Measurements from ENCODE around the gene NR2F1-AS1. TPM values are rescaled to one million over a fixed set of nuclear protein-coding genes. Genes with fewer than 3 reads are reported as not detected.

NR2F1-AS1 gene
- total RNA-seq, 1 donor from 2014 or later, result not detected

GRCh38 chr5:93603078-93603792 lies 22.2 kb upstream of the NR2F1-AS1 start:
- Mint-ChIP-seq H3K9me3 (peaks cover 4% of the 10 kb centered on the region), H3K4me1 (peaks cover 11% of the 10 kb centered on the region), H3K27me3 (peaks cover 41% of the 10 kb centered on the region), H3K27ac (no peak overlapping the region), H3K4me3 (no peak overlapping the region), H3K36me3 (ENCODE audit: low read depth) (no peaks in the 10 kb centered on the region)
- CTCF ChIA-PET, result no interaction called here
- intact Hi-C loops (cut with micrococcal nuclease), result loop anchor here (2.0 kb wide), 1 partner anchor 22 kb away; the partner anchor contains the start of gene NR2F1-AS1
- no peak for TF ChIP-seq CTCF (IDR thresholded peaks at IDR 0.05)
- DNase-seq (no peak), ATAC-seq (ENCODE audit: low read depth) (no peak)
- POLR2A ChIA-PET, result no interaction called here

GRCh38 chr5:93602241-93603077 lies 21.4 kb upstream of the NR2F1-AS1 start:
- no peak for DNase-seq
- ChIA-PET CTCF (no interaction called here), POLR2A (no interaction called here)
- ATAC-seq (ENCODE audit: low read depth), result no peak
- intact Hi-C loops (cut with micrococcal nuclease), result loop anchor here (2.0 kb wide), 1 partner anchor 22 kb away; the partner anchor contains the start of gene NR2F1-AS1
- H3K4me3 Mint-ChIP-seq, result no peak overlapping the region
- H3K27me3 Mint-ChIP-seq, result peaks cover 34% of the 10 kb centered on the region
- no peaks in the 10 kb centered on the region for H3K36me3 Mint-ChIP-seq (ENCODE audit: low read depth)
- TF ChIP-seq CTCF (IDR thresholded peaks at IDR 0.05), result no peak
- H3K9me3 Mint-ChIP-seq, result peaks cover 4% of the 10 kb centered on the region
- no peak overlapping the region for H3K27ac Mint-ChIP-seq
- peaks cover 3% of the 10 kb centered on the region for H3K4me1 Mint-ChIP-seq

- ATAC-seq (ENCODE audit: low read depth) (no peak), DNase-seq (no peak)
- ChIA-PET CTCF (no interaction called here), POLR2A (interaction anchor here (0.7 kb wide), 1 partner anchor 46 kb away, joined by 10 read pairs; no protein-coding TSS in a partner anchor)
- TF ChIP-seq CTCF (IDR thresholded peaks at IDR 0.05), result no peak
- intact Hi-C loops (cut with micrococcal nuclease), result loop anchor here (2.0 kb wide), 1 partner anchor 21 kb away; the partner anchor contains the start of gene NR2F1-AS1
- no peaks in the 10 kb centered on the region for H3K36me3 Mint-ChIP-seq (ENCODE audit: low read depth)
- no peak overlapping the region for H3K4me3 Mint-ChIP-seq
- H3K27ac Mint-ChIP-seq, result no peak overlapping the region
- H3K9me3 Mint-ChIP-seq, result peaks cover 4% of the 10 kb centered on the region
- H3K27me3 Mint-ChIP-seq, result peaks cover 30% of the 10 kb centered on the region
- H3K4me1 Mint-ChIP-seq, result peaks cover 2% of the 10 kb centered on the region
These were observed 20.8 kb upstream of the NR2F1-AS1 start for GRCh38 chr5:93601802-93602155.

- ChIA-PET CTCF (no interaction called here), POLR2A (interaction anchor here (0.7 kb wide), 1 partner anchor 46 kb away, joined by 10 read pairs; no protein-coding TSS in a partner anchor)
- Mint-ChIP-seq H3K27ac (no peak overlapping the region), H3K27me3 (peaks cover 29% of the 10 kb centered on the region), H3K4me1 (peaks cover 2% of the 10 kb centered on the region), H3K36me3 (ENCODE audit: low read depth) (no peaks in the 10 kb centered on the region), H3K9me3 (peaks cover 4% of the 10 kb centered on the region), H3K4me3 (no peak overlapping the region)
- no peak for TF ChIP-seq CTCF (IDR thresholded peaks at IDR 0.05)
- ATAC-seq (ENCODE audit: low read depth), result no peak
- no peak for DNase-seq
- intact Hi-C loops (cut with micrococcal nuclease), result no loop called here
These were observed 20.2 kb upstream of the NR2F1-AS1 start for GRCh38 chr5:93601071-93601801.

Data from activated B cell treated with CpG ODN at 0.5 μM for 24 hours (primary cell).